GM12892 (cell line): ENCODE measurements around the gene DNMT1.
"Not testable (repeated sequence)": the region's sequence is repeated elsewhere in the genome, so short reads cannot be mapped to it uniquely, and the experiment has no call there.

Experiments
- DNase-seq: peaks from one replicate; pipeline ENCODE4 v3.0.0; 2011; ENCODE audit not compliant: insufficient read length
- FAIRE-seq: peaks from 2 replicates; lab custom pipeline; 2011; peaks lifted over from hg19 to GRCh38; lab: Jason Lieb, UNC
- POLR2A ChIP-seq: IDR thresholded peaks from 2 replicates; pipeline ENCODE4 v1.6.1; 2011; ENCODE audit warnings: low read depth, low read length, control low read depth
- POLR2AphosphoS5 ChIP-seq: IDR thresholded peaks from 2 replicates; pipeline ENCODE4 v1.6.1; 2011; ENCODE audit warnings: low read depth, low read length, control low read depth
- TAF1 ChIP-seq: IDR thresholded peaks from 2 replicates; pipeline ENCODE4 v1.6.1; 2011; ENCODE audit warnings: low read depth, mild to moderate bottlenecking, control low read depth, low read length, borderline replicate concordance

The DNMT1 gene

GRCh38 chr19:10214784-10215183, 20.0 kb upstream of the DNMT1 start:
- FAIRE-seq (no peak), DNase-seq (no peak)
- no peak for TF ChIP-seq TAF1
- TF ChIP-seq POLR2A, result no peak
- no peak for TF ChIP-seq POLR2AphosphoS5

DNA sequence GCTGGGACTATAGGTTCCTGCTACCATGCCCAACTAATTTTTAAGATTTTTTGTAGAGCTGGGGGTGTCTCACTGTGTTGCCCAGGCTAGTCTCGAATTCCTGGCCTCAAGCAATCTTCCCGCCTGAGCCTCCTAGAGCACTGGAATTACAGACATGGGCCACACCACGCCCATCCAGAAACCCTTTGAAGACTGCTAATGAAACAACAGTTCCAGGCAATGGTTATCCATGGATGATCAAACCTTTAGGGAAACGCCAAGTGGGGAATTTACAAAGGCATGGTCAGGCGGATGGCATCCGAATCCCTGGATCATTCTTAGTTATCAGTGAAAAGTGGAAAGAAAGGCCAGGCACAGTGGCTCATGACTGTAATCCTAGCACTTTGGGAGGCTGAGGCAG, 16.9 kb upstream of the DNMT1 start:
- DNase-seq, result no peak

GRCh38 chr19:10211061-10211460, 16.3 kb upstream of the DNMT1 start:
- FAIRE-seq (no peak), DNase-seq (no peak)
- TF ChIP-seq POLR2AphosphoS5, result no peak
- no peak for TF ChIP-seq POLR2A
- TF ChIP-seq TAF1, result no peak

More for the DNA sequence above, 16.9 kb upstream of the DNMT1 start:
- TF ChIP-seq TAF1, result no peak
- TF ChIP-seq POLR2A, result no peak
- TF ChIP-seq POLR2AphosphoS5, result no peak
- no peak for FAIRE-seq

DNA sequence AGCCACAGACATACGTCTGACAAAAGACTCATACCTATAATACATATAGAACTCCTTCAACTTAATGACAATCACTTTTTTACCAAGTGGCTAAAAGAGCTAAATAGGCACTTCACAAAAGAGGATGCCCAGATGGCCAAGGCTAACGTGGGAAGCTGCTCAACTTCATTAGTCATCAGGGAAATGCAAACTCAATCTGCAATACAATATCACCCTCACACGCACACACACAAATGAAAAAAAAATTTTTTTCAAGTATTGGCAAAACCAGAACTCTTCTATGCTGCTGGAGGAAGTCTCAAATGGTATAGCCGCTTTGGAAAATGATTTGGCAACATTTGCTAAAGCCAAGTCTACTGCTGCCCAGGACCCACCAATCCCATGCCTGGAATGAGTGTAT, 14.6 kb upstream of the DNMT1 start:
- FAIRE-seq, result no peak
- no peak for DNase-seq
- TF ChIP-seq POLR2AphosphoS5 (no peak), POLR2A (no peak), TAF1 (no peak)

GRCh38 chr19:10207026-10207425, 12.3 kb upstream of the DNMT1 start:
- DNase-seq (no peak), FAIRE-seq (no peak)
- TF ChIP-seq TAF1 (no peak), POLR2A (no peak)

- no peak for FAIRE-seq
- DNase-seq, result no peak
- TF ChIP-seq POLR2AphosphoS5, result no peak
- no peak for TF ChIP-seq TAF1
- TF ChIP-seq POLR2A, result no peak
Measured at GRCh38 chr19:10206226-10206885, 11.6 kb upstream of the DNMT1 start.

GRCh38 chr19:10205636-10206035, 10.9 kb upstream of the DNMT1 start:
- DNase-seq, result no peak
- no peak for FAIRE-seq
- TF ChIP-seq POLR2A, result no peak
- no peak for TF ChIP-seq TAF1
- TF ChIP-seq POLR2AphosphoS5, result no peak

DNA sequence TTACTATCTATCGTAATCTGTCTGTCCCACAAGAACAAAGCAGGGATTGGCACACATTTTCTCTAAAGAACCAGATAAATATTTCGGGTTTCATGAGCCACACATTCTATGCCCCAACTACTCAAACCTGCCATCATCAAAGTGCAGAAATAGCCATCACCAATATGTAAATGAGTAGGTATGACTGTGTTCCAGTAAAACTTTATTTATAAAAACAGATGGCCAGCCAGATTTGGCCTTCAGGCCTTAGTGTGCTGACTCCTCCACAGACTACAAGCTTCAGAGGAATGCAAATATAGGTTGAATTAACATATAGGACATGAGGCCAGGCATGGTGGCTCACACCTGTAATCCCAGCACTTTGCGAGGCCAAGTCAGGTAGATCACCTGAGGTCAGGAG, 8.9 kb upstream of the DNMT1 start:
- TF ChIP-seq TAF1 (no peak), POLR2A (no peak), POLR2AphosphoS5 (no peak)
- FAIRE-seq, result no peak
- no peak for DNase-seq

DNA sequence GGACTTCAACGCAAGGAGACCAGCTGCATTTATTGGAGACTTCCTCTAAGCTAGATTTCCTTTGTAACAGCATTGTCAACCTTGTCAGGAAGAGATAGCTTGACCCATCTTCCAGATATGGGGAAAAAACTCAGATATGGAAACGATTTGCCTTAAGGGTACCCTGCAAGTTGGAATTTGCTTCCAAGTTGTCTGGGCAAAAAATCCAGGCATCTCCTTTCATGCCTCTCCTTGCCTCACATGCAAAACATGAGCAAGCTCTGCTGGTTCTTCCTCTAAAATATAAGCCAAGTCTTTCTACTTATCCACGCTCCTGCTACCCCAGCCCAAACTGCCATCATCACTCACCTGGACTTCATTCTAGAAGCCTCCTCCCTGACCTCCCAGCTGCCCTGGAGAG, 6.4 kb upstream of the DNMT1 start:
- no peak for FAIRE-seq
- DNase-seq, result no peak
- TF ChIP-seq POLR2AphosphoS5 (no peak), POLR2A (no peak), TAF1 (no peak)

- DNase-seq, FAIRE-seq: not testable (repeated sequence)
Measured at GRCh38 chr19:10200101-10200500, 5.3 kb upstream of the DNMT1 start.

DNA sequence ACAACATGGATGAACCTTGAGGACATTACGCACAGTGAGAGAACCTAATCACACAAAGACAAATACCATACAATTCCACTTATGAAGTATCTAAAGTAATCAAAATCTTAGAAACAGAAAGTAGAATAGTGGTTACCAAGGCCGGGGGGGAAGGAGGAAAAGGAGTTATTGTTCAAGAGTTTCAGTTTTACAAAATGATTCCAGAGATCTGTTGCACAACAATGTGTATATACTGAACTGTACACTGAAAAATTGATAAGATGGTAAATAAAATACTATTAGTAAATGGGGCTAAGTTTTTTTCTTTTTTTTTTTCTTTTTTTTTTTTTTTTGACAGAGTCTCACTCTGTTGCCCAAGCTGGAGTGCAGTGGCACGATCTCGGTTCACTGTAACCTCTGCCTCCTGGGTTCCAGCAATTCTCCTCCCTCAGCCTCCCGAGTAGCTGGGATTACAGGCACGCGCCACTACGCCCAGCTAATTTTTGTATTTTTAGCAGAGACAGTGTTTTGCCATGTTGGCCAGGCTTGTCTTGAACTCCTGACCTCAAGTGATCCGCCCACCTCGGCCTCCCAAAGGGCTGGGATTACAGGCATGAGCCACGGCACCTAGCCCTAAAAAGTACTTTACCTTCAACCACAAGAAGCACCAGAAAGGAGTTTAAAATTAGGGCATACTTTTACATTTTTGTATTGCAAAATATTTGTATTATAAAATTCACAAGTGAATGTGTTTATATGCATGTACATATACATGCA, 4.3 kb upstream of the DNMT1 start:
- DNase-seq, FAIRE-seq: not testable (repeated sequence)

DNA sequence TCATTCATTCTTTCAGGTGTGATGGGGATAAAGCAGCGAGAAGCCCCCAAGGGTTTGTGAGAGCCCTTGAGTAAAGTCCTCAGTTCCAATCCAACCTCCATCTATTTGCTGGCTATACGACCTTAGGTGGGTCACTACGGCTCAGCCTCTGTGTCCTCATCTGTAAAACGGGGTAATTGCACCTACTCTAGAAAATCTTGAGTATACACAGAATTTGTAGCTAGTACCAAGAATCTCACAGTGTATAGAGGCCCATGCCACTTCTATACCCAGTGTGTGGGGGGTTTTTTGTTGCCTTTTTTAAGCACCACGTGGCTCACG, 406 bp upstream of the DNMT1 start:
- no peak for FAIRE-seq
- DNase-seq, result no peak
- no peak for TF ChIP-seq TAF1
- TF ChIP-seq POLR2AphosphoS5, result no peak
- TF ChIP-seq POLR2A, result no peak
